Liver (tissue), 9 donors: Measurements from ENCODE around the gene CLASRP. TPM values are rescaled to one million over a fixed set of nuclear protein-coding genes. Genes with fewer than 3 reads are reported as not detected.

Source experiments
- DNase-seq: peaks from one replicate; pipeline ENCODE4 v3.0.0-alpha.2; 2017; ENCODE audit warnings: low spot score
- H3K27ac ChIP-seq, 2 donors: one replicate each; pipeline ENCODE4 v1.7.0; 2013; ENCODE audit warnings: inconsistent platforms in 2 of 2, low read length in 2 of 2, control low read depth in 1 of 2, low read depth in 1 of 2, mild to moderate bottlenecking in 1 of 2
- H3K27me3 ChIP-seq, 4 donors: one replicate each; pipeline versions ENCODE4 v1.6.1 to v1.7.0; 2013; ENCODE audit warnings: low read length in 3 of 4, inconsistent platforms in 1 of 4, mild to moderate bottlenecking in 1 of 4, moderate library complexity in 1 of 4; ENCODE audit not compliant: control insufficient read depth in 4 of 4, insufficient read depth in 4 of 4
- H3K36me3 ChIP-seq, 4 donors: one replicate each; pipeline versions ENCODE4 v1.6.1 to v1.7.0; 2013; ENCODE audit warnings: low read length in 3 of 4, mild to moderate bottlenecking in 3 of 4, low read depth in 1 of 4, moderate library complexity in 1 of 4; ENCODE audit not compliant: control insufficient read depth in 4 of 4, insufficient read depth in 3 of 4
- H3K4me1 ChIP-seq, 4 donors: one replicate each; pipeline versions ENCODE4 v1.6.1 to v1.7.0; 2013; ENCODE audit warnings: low read length in 3 of 4, mild to moderate bottlenecking in 3 of 4, moderate library complexity in 1 of 4; ENCODE audit not compliant: control insufficient read depth in 4 of 4, insufficient read depth in 4 of 4
- H3K4me3 ChIP-seq, 3 donors: one replicate each; pipeline versions ENCODE4 v1.6.1 to v1.7.0; 2013; ENCODE audit warnings: low read length in 3 of 3, control low read depth in 1 of 3, low read depth in 1 of 3, mild to moderate bottlenecking in 1 of 3
- H3K9ac ChIP-seq, 2 donors: one replicate each; pipeline ENCODE4 v1.7.0; 2013; ENCODE audit warnings: low read length in 2 of 2, mild to moderate bottlenecking in 2 of 2, moderate library complexity in 2 of 2, control low read depth in 1 of 2, low read depth in 1 of 2
- H3K9me3 ChIP-seq, 4 donors: one replicate each; pipeline versions ENCODE4 v1.6.1 to v1.7.0; 2013; ENCODE audit warnings: low read length in 3 of 4; ENCODE audit not compliant: control insufficient read depth in 4 of 4
- ATF3 ChIP-seq: IDR thresholded peaks from 2 replicates; pipeline ENCODE4 v1.6.1; 2016; ENCODE audit warnings: antibody characterized with exemption
- EGR1 ChIP-seq, 2 donors: IDR thresholded peaks; 2 replicates each; pipeline ENCODE4 v1.6.1; 2016 to 2018; ENCODE audit warnings: antibody characterized with exemption in 2 of 2, low read depth in 2 of 2
- FOXA1 ChIP-seq: IDR thresholded peaks from 2 replicates; pipeline ENCODE4 v1.6.1; 2016; ENCODE audit warnings: antibody characterized with exemption
- FOXA2 ChIP-seq: IDR thresholded peaks from 2 replicates; pipeline ENCODE4 v1.6.1; 2016; ENCODE audit warnings: antibody characterized with exemption
- GABPA ChIP-seq, 2 donors: IDR thresholded peaks in 1 of 2; conservative IDR thresholded peaks in 1 of 2; 2 replicates each; pipeline ENCODE4 v1.6.1; 2016; ENCODE audit warnings: antibody characterized with exemption in 2 of 2, mild to moderate bottlenecking in 1 of 2, moderate library complexity in 1 of 2
- HNF4A ChIP-seq, 2 donors: conservative IDR thresholded peaks; 2 replicates each; pipeline ENCODE4 v1.6.1; 2016; ENCODE audit warnings: antibody characterized with exemption in 2 of 2, mild to moderate bottlenecking in 2 of 2
- HNF4G ChIP-seq: IDR thresholded peaks from 2 replicates; pipeline ENCODE4 v1.6.1; 2016; ENCODE audit warnings: antibody characterized with exemption
- MAX ChIP-seq: IDR thresholded peaks from 2 replicates; pipeline ENCODE4 v1.6.1; 2016; ENCODE audit warnings: antibody characterized with exemption
- NR2F2 ChIP-seq: IDR thresholded peaks from 2 replicates; pipeline ENCODE4 v1.6.1; 2016; ENCODE audit warnings: antibody characterized with exemption
- RAD21 ChIP-seq, 2 donors: IDR thresholded peaks; 2 replicates each; pipeline ENCODE4 v1.6.1; 2016; ENCODE audit warnings: antibody characterized with exemption in 2 of 2, mild to moderate bottlenecking in 2 of 2
- RXRA ChIP-seq, 2 donors: IDR thresholded peaks; 2 replicates each; pipeline ENCODE4 v1.6.1; 2017 to 2018; ENCODE audit warnings: antibody characterized with exemption in 2 of 2, mild to moderate bottlenecking in 1 of 2
- SP1 ChIP-seq: IDR thresholded peaks from 2 replicates; pipeline ENCODE4 v1.6.1; 2018; ENCODE audit warnings: antibody characterized with exemption, mild to moderate bottlenecking
- TAF1 ChIP-seq: conservative IDR thresholded peaks from 2 replicates; pipeline ENCODE4 v1.6.1; 2016; ENCODE audit warnings: antibody characterized with exemption, mild to moderate bottlenecking
- YY1 ChIP-seq: IDR thresholded peaks from 2 replicates; pipeline ENCODE4 v1.6.1; 2016; ENCODE audit warnings: antibody characterized with exemption, mild to moderate bottlenecking
- ZBTB33 ChIP-seq: IDR thresholded peaks from 2 replicates; pipeline ENCODE4 v1.6.1; 2016; ENCODE audit warnings: antibody characterized with exemption
- WGBS: extraction: QIAGEN DNeasy Blood & Tissue Kit; methylation state at CpG from one replicate; pipeline ENCODE4 v1.1.7; 2013; 5-methylcytosine and 5-hydroxymethylcytosine counted together
- polyA plus RNA-seq, 2 donors: library from polyadenylated mRNA; stranded (reverse) in 1 of 2; unstranded in 1 of 2; fragments of 200-250 nt in 1 of 2; fragments of >200 nt in 1 of 2; fragmentation: Nextera tagmentation in 1 of 2; extraction: Ambion mirVana in 1 of 2; gene quantifications; one replicate each; pipeline versions ENCODE4 v1.2.1 to v1.2.3, GENCODE V29; 2013 to 2015
- total RNA-seq, 2 donors: library from RNA; depleted of rRNA; stranded (reverse); fragments of >200 nt; gene quantifications; one replicate each; pipeline ENCODE4 v1.2.3, GENCODE V29; 2014
- TF ChIP-seq, protein P1 (sequence below): IDR thresholded peaks from 2 replicates; pipeline ENCODE4 v1.6.1; 2016; ENCODE audit warnings: antibody characterized with exemption, mild to moderate bottlenecking
- TF ChIP-seq, protein P2 (sequence below): fragments of 150-350 bp; IDR thresholded peaks from 2 replicates; pipeline ENCODE4 v1.5.1; 2017; ENCODE audit warnings: improper control_type of control experiment, low read depth, low read length; ENCODE audit not compliant: missing input control
- donor health status: healthy.
- donor health status: healthy.
- donor health status: healthy.
- donor health status: healthy.
- donor health status: healthy.

The CLASRP gene
- total and polyA plus RNA-seq, 4 donors: 9.0 to 44.3 (median 12.8) TPM

DNA sequence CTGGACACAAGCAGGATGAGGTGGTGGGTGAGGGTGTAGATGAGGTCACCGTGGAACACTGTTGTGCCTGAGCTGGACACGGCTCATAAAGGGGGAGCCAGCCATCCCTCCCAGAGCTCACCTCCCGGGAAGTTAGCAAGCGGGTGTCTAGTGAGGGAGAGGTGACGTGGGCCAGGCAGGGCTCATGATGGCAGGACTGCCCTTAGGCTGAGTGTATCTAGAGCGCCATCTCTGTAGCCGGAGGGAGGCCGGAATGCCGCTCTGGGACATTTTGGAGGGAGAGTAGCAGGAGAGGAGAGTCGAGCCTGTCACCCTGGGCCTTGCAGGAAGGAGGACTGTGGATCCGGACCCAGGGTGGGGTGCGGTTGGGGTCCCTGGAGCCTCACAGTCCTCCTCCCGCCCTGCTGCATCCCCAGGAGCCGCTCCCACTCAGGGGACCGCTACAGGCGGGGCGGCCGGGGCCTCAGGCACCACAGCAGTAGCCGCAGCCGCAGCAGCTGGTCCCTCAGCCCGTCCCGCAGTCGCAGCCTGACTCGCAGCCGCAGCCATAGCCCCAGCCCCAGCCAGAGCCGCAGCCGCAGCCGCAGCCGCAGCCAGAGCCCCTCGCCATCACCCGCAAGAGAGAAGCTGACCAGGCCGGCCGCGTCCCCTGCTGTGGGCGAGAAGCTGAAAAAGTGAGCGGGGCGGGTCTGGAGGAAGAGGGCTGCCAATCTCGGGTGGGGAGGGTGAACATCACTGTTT lies 28.2 kb downstream of the CLASRP start:
- no peak overlapping the region for H3K4me3 ChIP-seq
- 97% methylated on average over 38 of the region's 38 CpGs for WGBS
- H3K9ac ChIP-seq: no peak overlapping the region
- TF ChIP-seq TAF1: no peak
- no peak for DNase-seq
- H3K27ac ChIP-seq: no peak overlapping the region
- no peaks in the 10 kb centered on the region for H3K9me3 ChIP-seq
- H3K4me1 ChIP-seq: no peaks in the 10 kb centered on the region
- H3K27me3 ChIP-seq: no peaks in the 10 kb centered on the region
- H3K36me3 ChIP-seq: peaks cover 38 to 64% (median 43%) of the 10 kb centered on the region in 4 donors

DNA sequence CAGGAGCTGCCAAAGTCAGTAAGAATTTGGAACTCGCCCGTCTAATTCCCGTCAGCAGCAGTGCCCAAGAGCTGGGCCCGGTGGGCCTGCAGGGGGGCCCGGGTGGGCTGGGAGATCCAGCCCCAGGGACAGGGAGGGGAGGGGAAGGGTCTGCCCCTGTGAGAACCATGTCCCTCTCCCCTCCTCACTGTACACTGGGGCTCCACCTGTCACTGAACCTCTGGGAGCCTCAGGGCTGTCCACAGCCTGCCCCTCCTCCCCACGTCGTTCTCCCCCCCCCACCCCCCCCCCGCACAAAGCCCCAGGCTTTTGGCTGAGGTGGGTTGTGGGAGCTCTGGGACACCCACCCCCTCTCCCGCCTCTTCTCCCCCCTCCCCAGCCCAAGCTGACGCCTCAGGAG lies 29.2 kb downstream of the CLASRP start:
- H3K27ac ChIP-seq: no peak overlapping the region
- no peaks in the 10 kb centered on the region for H3K4me1 ChIP-seq
- no peak for TF ChIP-seq NR2F2
- no peak for TF ChIP-seq HNF4G
- TF ChIP-seq, protein P1, sequence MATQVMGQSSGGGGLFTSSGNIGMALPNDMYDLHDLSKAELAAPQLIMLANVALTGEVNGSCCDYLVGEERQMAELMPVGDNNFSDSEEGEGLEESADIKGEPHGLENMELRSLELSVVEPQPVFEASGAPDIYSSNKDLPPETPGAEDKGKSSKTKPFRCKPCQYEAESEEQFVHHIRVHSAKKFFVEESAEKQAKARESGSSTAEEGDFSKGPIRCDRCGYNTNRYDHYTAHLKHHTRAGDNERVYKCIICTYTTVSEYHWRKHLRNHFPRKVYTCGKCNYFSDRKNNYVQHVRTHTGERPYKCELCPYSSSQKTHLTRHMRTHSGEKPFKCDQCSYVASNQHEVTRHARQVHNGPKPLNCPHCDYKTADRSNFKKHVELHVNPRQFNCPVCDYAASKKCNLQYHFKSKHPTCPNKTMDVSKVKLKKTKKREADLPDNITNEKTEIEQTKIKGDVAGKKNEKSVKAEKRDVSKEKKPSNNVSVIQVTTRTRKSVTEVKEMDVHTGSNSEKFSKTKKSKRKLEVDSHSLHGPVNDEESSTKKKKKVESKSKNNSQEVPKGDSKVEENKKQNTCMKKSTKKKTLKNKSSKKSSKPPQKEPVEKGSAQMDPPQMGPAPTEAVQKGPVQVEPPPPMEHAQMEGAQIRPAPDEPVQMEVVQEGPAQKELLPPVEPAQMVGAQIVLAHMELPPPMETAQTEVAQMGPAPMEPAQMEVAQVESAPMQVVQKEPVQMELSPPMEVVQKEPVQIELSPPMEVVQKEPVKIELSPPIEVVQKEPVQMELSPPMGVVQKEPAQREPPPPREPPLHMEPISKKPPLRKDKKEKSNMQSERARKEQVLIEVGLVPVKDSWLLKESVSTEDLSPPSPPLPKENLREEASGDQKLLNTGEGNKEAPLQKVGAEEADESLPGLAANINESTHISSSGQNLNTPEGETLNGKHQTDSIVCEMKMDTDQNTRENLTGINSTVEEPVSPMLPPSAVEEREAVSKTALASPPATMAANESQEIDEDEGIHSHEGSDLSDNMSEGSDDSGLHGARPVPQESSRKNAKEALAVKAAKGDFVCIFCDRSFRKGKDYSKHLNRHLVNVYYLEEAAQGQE: no peak
- TF ChIP-seq, protein P2, sequence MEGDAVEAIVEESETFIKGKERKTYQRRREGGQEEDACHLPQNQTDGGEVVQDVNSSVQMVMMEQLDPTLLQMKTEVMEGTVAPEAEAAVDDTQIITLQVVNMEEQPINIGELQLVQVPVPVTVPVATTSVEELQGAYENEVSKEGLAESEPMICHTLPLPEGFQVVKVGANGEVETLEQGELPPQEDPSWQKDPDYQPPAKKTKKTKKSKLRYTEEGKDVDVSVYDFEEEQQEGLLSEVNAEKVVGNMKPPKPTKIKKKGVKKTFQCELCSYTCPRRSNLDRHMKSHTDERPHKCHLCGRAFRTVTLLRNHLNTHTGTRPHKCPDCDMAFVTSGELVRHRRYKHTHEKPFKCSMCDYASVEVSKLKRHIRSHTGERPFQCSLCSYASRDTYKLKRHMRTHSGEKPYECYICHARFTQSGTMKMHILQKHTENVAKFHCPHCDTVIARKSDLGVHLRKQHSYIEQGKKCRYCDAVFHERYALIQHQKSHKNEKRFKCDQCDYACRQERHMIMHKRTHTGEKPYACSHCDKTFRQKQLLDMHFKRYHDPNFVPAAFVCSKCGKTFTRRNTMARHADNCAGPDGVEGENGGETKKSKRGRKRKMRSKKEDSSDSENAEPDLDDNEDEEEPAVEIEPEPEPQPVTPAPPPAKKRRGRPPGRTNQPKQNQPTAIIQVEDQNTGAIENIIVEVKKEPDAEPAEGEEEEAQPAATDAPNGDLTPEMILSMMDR: no peak
- TF ChIP-seq ATF3: no peak
- TF ChIP-seq ZBTB33: no peak
- TF ChIP-seq TAF1: no peak
- TF ChIP-seq YY1: no peak
- no peak for TF ChIP-seq FOXA2
- no peak for TF ChIP-seq SP1
- no peak for TF ChIP-seq EGR1 (IDR thresholded peaks at IDR 0.05; ENCODE audit: low read depth in 2 of 2)
- TF ChIP-seq MAX: no peak
- no peak for TF ChIP-seq RAD21 (IDR thresholded peaks at IDR 0.05)
- no peak for TF ChIP-seq GABPA (IDR thresholded peaks at IDR 0.05 in 1 of 2, conservative IDR thresholded peaks at IDR 0.05 in 1 of 2)
- no peak for TF ChIP-seq FOXA1
- no peak for TF ChIP-seq RXRA (IDR thresholded peaks at IDR 0.05)
- TF ChIP-seq HNF4A (conservative IDR thresholded peaks at IDR 0.05): no peak
- no peak overlapping the region for H3K9ac ChIP-seq
- no peaks in the 10 kb centered on the region for H3K9me3 ChIP-seq
- no peak overlapping the region for H3K4me3 ChIP-seq
- H3K36me3 ChIP-seq: peaks cover 32 to 57% (median 39%) of the 10 kb centered on the region in 4 donors
- no peaks in the 10 kb centered on the region for H3K27me3 ChIP-seq
- DNase-seq: no peak
- WGBS: 89% methylated on average over 10 of the region's 10 CpGs
